GM12891 (cell line): ENCODE data around the gene CFL2.

ENCODE experiments used
- PAX5 ChIP-seq: IDR thresholded peaks from 2 replicates; pipeline ENCODE4 v1.6.1; 2011; ENCODE audit warnings: low read length, moderate library complexity, mild to moderate bottlenecking; ENCODE audit not compliant: insufficient read depth, severe bottlenecking
- POLR2A ChIP-seq: IDR thresholded peaks from 2 replicates; pipeline ENCODE4 v1.6.1; 2011; ENCODE audit warnings: low read depth, low read length, control low read depth
- POLR2AphosphoS5 ChIP-seq: IDR thresholded peaks from 2 replicates; pipeline ENCODE4 v1.6.1; 2011; ENCODE audit warnings: low read depth, low read length, control low read depth
- POU2F2 ChIP-seq: IDR thresholded peaks from 2 replicates; pipeline ENCODE4 v1.6.1; 2011; ENCODE audit warnings: low read depth, mild to moderate bottlenecking, control low read depth, low read length, moderate library complexity
- TAF1 ChIP-seq: IDR thresholded peaks from 2 replicates; pipeline ENCODE4 v1.6.1; 2011; ENCODE audit warnings: low read depth, low read length, control low read depth

DNA sequence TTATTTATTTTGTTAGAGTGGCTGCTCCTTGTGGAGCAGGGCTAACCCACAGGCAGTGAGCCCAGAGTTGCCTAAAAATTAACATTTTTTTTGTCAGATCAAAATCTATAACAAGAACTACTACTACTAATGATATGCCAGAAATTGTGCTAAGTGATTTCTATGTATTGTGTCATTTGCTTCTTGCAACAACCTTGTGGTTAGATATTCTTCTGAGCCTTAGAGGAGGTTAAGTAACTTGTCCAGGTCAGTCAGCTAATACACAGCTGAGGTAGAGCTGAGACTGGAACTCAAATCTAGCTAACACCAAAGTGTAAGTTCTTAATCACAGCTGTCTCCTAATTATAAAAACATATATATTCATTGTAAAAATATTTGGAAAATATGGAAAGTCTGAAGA, 29.8 kb downstream of the CFL2 start:
- TF ChIP-seq POLR2AphosphoS5: no peak
- no peak for TF ChIP-seq TAF1
- no peak for TF ChIP-seq POU2F2
- no peak for TF ChIP-seq POLR2A
- no peak for TF ChIP-seq PAX5
